Epithelial cell of proximal tubule (primary cell): ENCODE measurements around the gene ARRB1. TPM values are rescaled to one million over a fixed set of nuclear protein-coding genes. Genes with fewer than 3 reads are reported as not detected.

Experiments
- DNase-seq: peaks from one replicate; pipeline ENCODE4 v3.0.0-alpha.2; 2011; ENCODE audit warnings: low read depth
- H3K4me3 ChIP-seq: 2 replicates; pipeline ENCODE4 v1.5.1; 2011; ENCODE audit warnings: low read depth, mild to moderate bottlenecking, low read length
- CTCF ChIP-seq: conservative IDR thresholded peaks from 2 replicates; pipeline ENCODE4 v1.5.1; 2012; ENCODE audit warnings: low read depth, mild to moderate bottlenecking, low read length
- total RNA-seq: library from RNA; depleted of rRNA; stranded (reverse); fragments of >200 nt; gene quantifications from 2 replicates; pipeline ENCODE4 v1.2.3, GENCODE V29; 2015

The ARRB1 gene
- total RNA-seq, 1 donor from 2014 or later, result 13.8 TPM

- H3K4me3 ChIP-seq, result no peak overlapping the region
- no peak for TF ChIP-seq CTCF
- no peak for DNase-seq
These were observed 65.6 kb downstream of the ARRB1 start for GRCh38 chr11:75285776-75286360.

- DNase-seq, result no peak
- H3K4me3 ChIP-seq, result no peak overlapping the region
- TF ChIP-seq CTCF, result no peak
These were observed 68.0 kb downstream of the ARRB1 start for GRCh38 chr11:75283391-75283931.

GRCh38 chr11:75281469-75282095, 69.9 kb downstream of the ARRB1 start:
- no peak for DNase-seq
- no peak overlapping the region for H3K4me3 ChIP-seq
- no peak for TF ChIP-seq CTCF

- H3K4me3 ChIP-seq, result no peak overlapping the region
- no peak for TF ChIP-seq CTCF
- DNase-seq, result no peak
These were observed 70.5 kb downstream of the ARRB1 start for GRCh38 chr11:75280770-75281468.

- DNase-seq, result peak; percentile 7
- peak; percentile 96 for TF ChIP-seq CTCF
- no peak overlapping the region for H3K4me3 ChIP-seq
These were observed 71.2 kb downstream of the ARRB1 start for GRCh38 chr11:75280227-75280701.

- H3K4me3 ChIP-seq, result no peak overlapping the region
- TF ChIP-seq CTCF, result no peak
These were observed 72.2 kb downstream of the ARRB1 start for GRCh38 chr11:75279273-75279672.

More at GRCh38 chr11:75279273-75279672, 72.2 kb downstream of the ARRB1 start:
- no peak for DNase-seq
